NCI-H748 (cell line): ENCODE results near the gene USP34.
"Not testable (repeated sequence)": the region's sequence is repeated elsewhere in the genome, so short reads cannot be mapped to it uniquely, and the experiment has no call there.

ENCODE experiments used
- DNase-seq: peaks from one replicate; lab custom pipeline; 2025; ENCODE audit not compliant: unreplicated experiment; lab: John Stamatoyannopoulos, UW

The USP34 gene

DNA sequence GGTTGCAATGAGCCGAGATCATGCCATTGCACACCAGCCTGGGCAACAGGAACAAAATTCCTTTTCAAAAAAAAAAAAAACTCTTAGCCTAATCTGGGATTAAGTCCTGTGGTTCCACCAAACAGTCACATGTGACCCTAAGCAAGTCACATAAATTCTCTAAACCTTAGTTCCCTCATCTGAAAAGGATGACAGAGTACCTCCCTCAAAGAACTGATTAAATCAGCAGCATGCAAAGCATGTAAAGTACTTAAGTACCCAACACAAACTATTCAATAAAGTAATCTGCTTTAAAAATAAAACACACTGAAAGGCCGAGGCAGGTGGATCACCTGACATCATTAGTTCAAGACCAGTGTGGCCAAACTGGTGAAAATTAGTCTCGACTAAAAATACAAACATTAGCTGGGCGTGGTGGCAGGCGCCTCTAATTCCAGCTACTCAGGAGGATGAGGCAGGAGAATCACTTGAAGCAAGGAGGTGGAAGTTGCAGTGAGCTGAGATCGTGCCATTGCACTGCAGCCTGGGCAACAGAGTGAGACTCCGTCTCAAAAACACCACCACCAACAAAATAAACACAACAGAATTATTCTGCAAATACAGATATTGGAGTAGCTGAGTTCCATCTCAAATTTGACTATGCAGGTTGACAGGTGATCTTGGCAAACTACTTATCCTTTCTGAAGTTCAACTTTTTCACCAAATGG lies 7.0 kb downstream of the USP34 start:
- no peak for DNase-seq

GRCh38 chr2:61461404-61461803 lies 9.5 kb downstream of the USP34 start:
- no peak for DNase-seq

DNA sequence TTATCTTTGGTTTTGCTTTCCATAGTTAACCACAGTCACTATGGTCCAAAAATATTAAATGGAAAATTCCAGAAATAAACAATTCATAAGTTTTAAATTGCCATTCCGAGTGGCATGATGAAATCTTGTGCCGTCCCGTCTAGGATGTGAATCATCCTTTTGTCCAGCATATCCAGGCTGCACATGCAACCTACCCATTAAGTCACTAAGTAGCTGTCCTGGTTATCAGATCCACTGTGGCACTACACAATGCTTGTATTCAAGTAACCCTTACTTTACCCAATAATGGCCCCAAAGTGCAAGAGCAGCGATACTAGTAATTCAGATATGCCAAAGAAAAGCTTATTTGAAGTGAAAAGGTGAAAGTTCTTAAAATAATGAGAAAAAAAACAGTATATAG lies 10.7 kb downstream of the USP34 start:
- DNase-seq = no peak

GRCh38 chr2:61456746-61457420 lies 14.0 kb downstream of the USP34 start:
- no peak for DNase-seq

DNA sequence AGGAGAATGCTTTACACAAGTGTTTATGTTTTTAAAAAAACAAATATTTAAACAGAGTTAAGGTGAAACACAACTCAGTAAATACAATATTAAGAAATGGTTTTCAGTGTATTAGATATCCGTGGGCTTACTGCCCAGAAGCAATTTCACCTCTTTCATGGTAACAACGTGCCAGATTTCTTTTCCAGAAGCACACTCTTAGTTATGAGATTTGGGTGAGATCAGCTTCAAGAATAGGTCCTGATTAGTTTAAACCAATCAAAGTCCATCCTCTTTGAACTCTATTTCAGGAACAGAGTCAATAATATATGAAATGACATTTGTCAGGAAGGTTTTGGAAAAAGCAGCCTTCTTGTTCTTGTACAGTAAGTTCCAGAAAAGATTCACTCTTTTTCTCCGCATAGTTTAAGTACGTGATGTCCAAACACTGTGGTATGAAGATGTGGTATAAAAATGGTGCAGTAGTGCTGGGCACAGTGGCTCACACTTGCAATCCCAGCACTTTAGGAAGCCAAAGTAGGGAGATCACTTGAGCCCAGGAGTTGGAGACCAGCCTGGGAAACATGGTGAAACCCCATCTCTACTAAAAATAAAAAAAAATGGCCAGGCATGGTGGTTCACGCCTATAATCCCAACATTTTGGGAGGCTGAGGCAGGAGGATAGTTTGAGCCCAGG lies 14.7 kb downstream of the USP34 start:
- no peak for DNase-seq

DNA sequence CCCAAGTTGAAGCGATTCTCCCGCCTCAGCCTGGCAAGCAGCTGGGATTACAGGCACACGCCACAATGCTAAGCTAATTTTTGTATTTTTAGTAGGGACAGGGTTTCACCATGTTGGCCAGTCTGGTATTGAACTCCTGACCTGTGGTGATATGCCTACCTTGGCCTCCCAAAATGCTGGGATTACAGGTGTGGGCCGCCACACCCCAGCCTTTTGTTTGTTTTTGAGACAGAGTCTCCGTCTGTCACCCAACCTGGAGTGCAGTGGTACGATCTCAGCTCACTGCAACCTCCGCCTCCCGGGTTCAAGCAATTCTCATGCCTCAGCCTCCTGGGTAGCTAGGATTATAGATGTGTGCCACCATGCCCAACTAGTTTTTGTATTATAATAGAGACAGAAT lies 15.9 kb downstream of the USP34 start:
- not testable (repeated sequence) for DNase-seq

DNA sequence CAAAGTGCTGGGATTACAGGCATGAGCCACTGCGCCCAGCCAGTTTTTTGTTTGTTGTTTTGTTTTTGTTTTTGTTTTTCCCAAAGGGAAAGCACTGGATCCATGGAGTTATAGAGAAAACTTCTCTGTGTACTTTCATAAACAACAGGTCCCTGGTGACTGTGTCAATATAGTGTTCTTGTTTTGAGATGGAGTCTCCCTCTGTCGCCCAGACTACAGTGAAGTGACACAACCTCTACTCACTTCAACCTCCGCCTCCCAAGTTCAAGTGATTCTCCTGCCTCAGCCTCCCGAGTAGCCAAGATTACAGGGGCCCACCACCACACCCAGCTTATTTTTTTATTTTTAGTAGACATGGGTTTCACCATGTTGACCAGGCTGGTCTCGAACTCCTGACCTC lies 16.5 kb downstream of the USP34 start:
- DNase-seq = no peak

GRCh38 chr2:61452392-61452791 lies 18.5 kb downstream of the USP34 start:
- no peak for DNase-seq

GRCh38 chr2:61451178-61451577 lies 19.7 kb downstream of the USP34 start:
- DNase-seq = no peak

- no peak for DNase-seq
Measured at GRCh38 chr2:61450144-61450543, 20.7 kb downstream of the USP34 start.

DNA sequence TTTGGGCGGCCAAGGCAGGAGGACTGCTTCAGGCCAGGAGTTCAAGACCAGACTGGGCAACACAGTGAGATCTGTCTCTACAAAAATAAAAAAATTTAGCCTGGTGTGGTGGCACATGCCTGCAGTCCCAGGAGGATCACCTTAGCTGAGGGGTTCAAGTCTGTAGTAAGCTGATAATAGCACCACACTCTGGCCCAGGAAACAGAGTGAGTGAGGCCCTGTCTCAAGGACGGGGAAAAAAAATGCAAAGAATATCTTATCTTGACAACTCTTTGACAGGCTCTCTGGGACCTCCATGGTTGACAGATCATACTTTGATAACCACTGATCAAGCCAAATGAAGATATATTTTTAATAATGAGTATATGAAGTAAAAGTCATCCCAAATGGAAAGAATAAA lies 22.7 kb downstream of the USP34 start:
- no peak for DNase-seq

GRCh38 chr2:61446971-61447370 lies 23.9 kb downstream of the USP34 start:
- not testable (repeated sequence) for DNase-seq

DNA sequence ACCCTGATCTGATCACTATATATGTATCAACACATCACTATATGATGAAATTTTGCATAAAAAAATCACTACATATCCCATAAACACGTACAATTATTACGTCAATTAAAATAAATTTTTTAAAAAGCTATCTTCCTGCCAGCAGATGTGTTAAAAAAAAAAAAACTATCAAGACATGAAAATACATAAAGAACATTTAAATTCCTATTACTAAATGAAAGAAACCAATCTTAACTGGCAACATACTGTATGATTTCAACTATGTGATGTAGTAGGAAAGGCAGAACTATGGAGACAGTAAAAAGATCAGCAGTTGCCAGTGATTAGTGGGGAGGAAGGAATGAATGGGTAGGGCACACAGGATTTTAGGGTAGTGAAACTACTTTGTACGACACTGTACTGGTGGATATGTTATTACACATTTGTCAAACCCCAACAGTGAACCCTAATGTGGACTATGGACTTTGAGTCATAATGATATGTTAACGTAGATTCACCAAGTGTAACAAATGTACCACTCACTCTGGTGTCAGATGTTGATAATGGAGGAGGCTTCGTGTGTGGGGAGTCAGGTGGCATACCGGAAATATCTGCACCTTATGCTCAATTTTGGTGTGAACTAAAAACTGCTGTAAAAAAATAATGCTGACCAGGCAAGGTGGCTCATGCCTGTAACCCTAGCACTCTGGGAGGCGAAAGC lies 27.4 kb downstream of the USP34 start:
- no peak for DNase-seq

- DNase-seq = no peak
Measured at GRCh38 chr2:61439241-61440002, 31.5 kb downstream of the USP34 start.

DNA sequence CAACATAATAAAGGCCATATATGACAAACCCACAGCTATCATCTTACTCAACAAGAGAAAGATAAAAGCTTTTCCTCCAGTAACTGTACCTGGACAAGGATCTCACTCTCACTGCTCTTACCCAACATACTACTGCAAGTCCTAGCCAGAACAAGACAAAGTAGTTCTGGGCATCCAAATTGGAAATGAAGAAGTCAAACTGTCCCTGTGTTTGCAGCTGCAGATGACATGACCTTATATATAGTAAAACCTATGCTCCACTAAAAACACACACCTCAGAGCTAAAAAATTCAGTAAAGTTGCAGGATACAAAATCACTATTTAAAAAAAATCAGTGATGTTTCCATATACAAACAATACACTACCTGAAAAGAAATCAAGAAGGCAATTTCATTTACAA lies 32.2 kb downstream of the USP34 start:
- DNase-seq = no peak

GRCh38 chr2:61437170-61437569 lies 33.7 kb downstream of the USP34 start:
- DNase-seq = no peak

GRCh38 chr2:61436092-61436491 lies 34.8 kb downstream of the USP34 start:
- DNase-seq = no peak

- no peak for DNase-seq
Measured at GRCh38 chr2:61435291-61435690, 35.6 kb downstream of the USP34 start.

DNA sequence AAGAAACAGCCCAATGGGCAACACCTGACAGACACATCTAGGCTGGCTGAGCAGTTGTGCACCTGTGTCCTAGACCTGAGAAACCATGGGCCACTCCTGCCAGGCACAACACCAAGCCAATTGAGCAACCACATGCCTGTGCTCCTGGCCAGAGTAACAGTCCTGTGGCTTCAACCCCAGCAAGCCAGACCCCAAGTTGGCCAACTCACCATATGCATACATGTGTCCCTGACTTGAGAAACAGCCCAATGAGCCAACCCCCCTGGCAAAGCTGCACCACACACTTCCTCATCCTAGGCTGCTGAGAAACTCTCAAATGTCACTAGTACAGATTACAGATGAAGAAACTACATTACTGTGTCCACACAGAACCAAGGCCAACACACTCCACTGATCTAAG lies 36.6 kb downstream of the USP34 start:
- no peak for DNase-seq

- no peak for DNase-seq
Measured at GRCh38 chr2:61433606-61434005, 37.3 kb downstream of the USP34 start.

GRCh38 chr2:61432990-61433389 lies 37.9 kb downstream of the USP34 start:
- DNase-seq = no peak
